H1 (cell line): ENCODE results near the gene IDI2. TPM values are rescaled to one million over a fixed set of nuclear protein-coding genes. Genes with fewer than 3 reads are reported as not detected.

Experiments used
- BRCA1 ChIP-seq: IDR thresholded peaks from 2 replicates; pipeline ENCODE4 v1.6.1; 2012; ENCODE audit warnings: low read depth, low read length, improper control_type of control experiment
- CHD7 ChIP-seq: fragments of 300-600 bp; sonication (generic); IDR thresholded peaks from 2 replicates; pipeline ENCODE4 v1.7.1; 2012; ENCODE audit warnings: low read length, moderate library complexity, mild to moderate bottlenecking, inconsistent platforms; ENCODE audit not compliant: insufficient replicate concordance
- E2F6 ChIP-seq: IDR thresholded peaks from 2 replicates; pipeline ENCODE4 v1.6.1; 2012; ENCODE audit warnings: inconsistent platforms
- GABPA ChIP-seq: IDR thresholded peaks from 2 replicates; pipeline ENCODE4 v1.6.1; 2011; ENCODE audit warnings: mild to moderate bottlenecking, low read length, moderate library complexity, borderline replicate concordance; ENCODE audit not compliant: insufficient read depth
- GTF2F1 ChIP-seq: IDR thresholded peaks from 2 replicates; pipeline ENCODE4 v1.6.1; 2012; ENCODE audit warnings: low read depth, low read length, improper control_type of control experiment, borderline replicate concordance
- JUN ChIP-seq: IDR thresholded peaks from 2 replicates; pipeline ENCODE4 v1.6.1; 2011; ENCODE audit warnings: low read depth, mild to moderate bottlenecking, improper control_type of control experiment, low read length
- RFX5 ChIP-seq: IDR thresholded peaks from 2 replicates; pipeline ENCODE4 v1.6.1; 2011; ENCODE audit warnings: low read depth, low read length, improper control_type of control experiment, borderline replicate concordance
- polyA plus RNA-seq, 7 experiments: library from polyadenylated mRNA; depleted of rRNA in 3 of 7; stranded (reverse) in 5 of 7; unstranded in 2 of 7; fragments of >200 nt in 5 of 7; fragments of 200-250 nt in 2 of 7; gene quantifications; 1 replicate in 5 of 7; 2 replicates in 1 of 7; 4 replicates in 1 of 7; pipeline versions ENCODE4 v1.2.1 to v1.2.3, GENCODE V29; 2011 to 2013; ENCODE audit warnings: missing spikeins in 2 of 7, mixed read lengths in 2 of 7
- total RNA-seq: library from RNA; stranded (reverse); fragmentation: NEBNext Ultra II Directional; extraction: Animal tissue kit (Norgen Biotek cat#: 25700); gene quantifications from 2 replicates; pipeline ENCODE4 v1.2.1, GENCODE V29; 2021

IDI2 gene
- total and polyA plus RNA-seq, 2 of the 8 experiments (the other 6 are each of a cell fraction or from before 2014, with no cell fraction given), result not detected

GRCh38 chr10:1054684-1055083, 29.0 kb upstream of the IDI2 start (continued):
- TF ChIP-seq CHD7 (no peak), BRCA1 (no peak), E2F6 (no peak), RFX5 (no peak), GABPA (no peak), JUN (no peak), GTF2F1 (no peak)
